K562 (cell line): ENCODE data around the gene PARD3. TPM values are rescaled to one million over a fixed set of nuclear protein-coding genes. Genes with fewer than 3 reads are reported as not detected.

Experiments used
- ATAC-seq: fragments of 200-7000 bp; cut with Tn5 transposase; 3 replicates; pipeline ENCODE4 v1.9.1; 2020; ENCODE audit warnings: moderate library complexity
- BruUV-seq: library from RNA; stranded (reverse); fragments of 400-500 nt; replicated peaks from 2 replicates; lab custom pipeline; 2021; lab: Mats Ljungman, UMichigan
- CTCF ChIA-PET: fragments of 300-600 bp; formaldehyde crosslinking; extraction: SDS; loops from one replicate; lab custom pipeline; 2021; ENCODE audit warnings: low intra/inter-chr PET ratio; lab: Yijun Ruan, JAX
- POLR2A ChIA-PET: fragments of 300-600, 350-650 bp; sonication (Branson Sonifier 250); formaldehyde crosslinking; extraction: SDS; loops from one replicate; lab custom pipeline; 2021; ENCODE audit warnings: antibody characterized with exemption, inconsistent platforms; lab: Yijun Ruan, JAX
- DNase-seq, 4 experiments: peaks; one replicate each; pipeline versions ENCODE4 v3.0.0 to v3.0.0-alpha.2; 2011 to 2018; ENCODE audit warnings: low spot score in 3 of 4, mixed read lengths in 3 of 4; ENCODE audit errors: extremely low read depth in 1 of 4
- FAIRE-seq: peaks from 2 replicates; lab custom pipeline; 2011; peaks lifted over from hg19 to GRCh38; lab: Jason Lieb, UNC
- H2AFZ ChIP-seq: 2 replicates; pipeline ENCODE4 v1.6.0; 2011; ENCODE audit warnings: low read depth, low read length, control low read depth, inconsistent platforms
- H3K27ac ChIP-seq: fragments of 200-600 bp; 3 replicates; pipeline ENCODE4 v1.8.0; 2011; ENCODE audit warnings: low read depth, mild to moderate bottlenecking, control low read depth, inconsistent platforms, low read length, moderate library complexity, mixed read lengths; ENCODE audit errors: extremely low read depth
- H3K27me3 ChIP-seq, 2 experiments: fragments of 300-600 bp in 1 of 2; 2 replicates in 1 of 2; 3 replicates in 1 of 2; pipeline versions ENCODE4 v1.6.0 to v1.8.0; 2011; ENCODE audit warnings: inconsistent platforms in 2 of 2, low read length in 2 of 2, mild to moderate bottlenecking in 1 of 2, mixed read lengths in 1 of 2, moderate library complexity in 1 of 2; ENCODE audit not compliant: control insufficient read depth in 2 of 2, insufficient read depth in 2 of 2
- H3K36me3 ChIP-seq: fragments of 300-600 bp; 3 replicates; pipeline ENCODE4 v1.8.0; 2011; ENCODE audit warnings: mild to moderate bottlenecking, low read length, inconsistent platforms; ENCODE audit not compliant: control insufficient read depth, insufficient read depth
- H3K4me1 ChIP-seq, 2 experiments: fragments of 200-600 bp in 1 of 2; replicated peaks in 1 of 2; 2 replicates in 1 of 2; 3 replicates in 1 of 2; pipeline versions ENCODE4 v1.5.1 to v1.8.0; 2011; ENCODE audit warnings: inconsistent platforms in 2 of 2, low read length in 2 of 2, mild to moderate bottlenecking in 1 of 2, mixed read lengths in 1 of 2, moderate library complexity in 1 of 2; ENCODE audit not compliant: control insufficient read depth in 2 of 2, insufficient read depth in 2 of 2
- H3K4me2 ChIP-seq: 2 replicates; pipeline ENCODE4 v1.6.1; 2011; ENCODE audit warnings: low read length, control low read depth, inconsistent platforms, mixed read lengths; ENCODE audit not compliant: insufficient read depth
- H3K4me3 ChIP-seq: fragments of 200-600 bp; sonication (generic), shearing (Covaris generic); 2 replicates; pipeline ENCODE4 v1.5.1; 2016; ENCODE audit warnings: control low read depth, inconsistent platforms
- H3K79me2 ChIP-seq: fragments of 200-600 bp; 3 replicates; pipeline ENCODE4 v1.8.0; 2011; ENCODE audit warnings: low read length, inconsistent platforms; ENCODE audit not compliant: control insufficient read depth, insufficient read depth
- H3K9ac ChIP-seq, 2 experiments: 2 replicates each; pipeline versions ENCODE4 v1.6.0 to v1.6.1; 2011; ENCODE audit warnings: low read depth in 2 of 2, low read length in 2 of 2, control low read depth in 1 of 2, inconsistent platforms in 1 of 2, mild to moderate bottlenecking in 1 of 2, mixed read lengths in 1 of 2; ENCODE audit not compliant: insufficient read depth in 1 of 2
- H3K9me1 ChIP-seq: one replicate; pipeline ENCODE4 v1.6.0; 2011; ENCODE audit warnings: inconsistent platforms, mild to moderate bottlenecking, low read length, moderate library complexity; ENCODE audit not compliant: control insufficient read depth, insufficient read depth
- H3K9me3 ChIP-seq: replicated peaks from 2 replicates; pipeline ENCODE4 v1.5.1; 2011; ENCODE audit warnings: low read depth, low read length, inconsistent platforms; ENCODE audit not compliant: control insufficient read depth, insufficient read depth
- H4K20me1 ChIP-seq: replicated peaks from 2 replicates; pipeline ENCODE4 v1.6.1; 2011; ENCODE audit warnings: low read length, inconsistent platforms, mixed read lengths; ENCODE audit not compliant: control insufficient read depth, insufficient read depth
- FOXP4 ChIP-seq: sonication (generic); formaldehyde crosslinking; IDR thresholded peaks from 2 replicates; pipeline ENCODE4 v1.8.0; 2022; ENCODE audit warnings: mild to moderate bottlenecking, missing genetic modification reagents, borderline replicate concordance
- HEY1 ChIP-seq: fragments of 250-450 bp; sonication (Bioruptor Pico); IDR thresholded peaks from 2 replicates; pipeline ENCODE4 v1.5.0; 2020; ENCODE audit warnings: mild to moderate bottlenecking, moderate library complexity, borderline replicate concordance
- NCOA4 ChIP-seq: fragments of 450-650 bp; IDR thresholded peaks from 2 replicates; pipeline ENCODE4 v1.6.1; 2018; ENCODE audit warnings: mild to moderate bottlenecking; ENCODE audit not compliant: partially characterized antibody
- NR1H2 ChIP-seq: sonication (generic); formaldehyde crosslinking; IDR thresholded peaks from 2 replicates; pipeline ENCODE4 v1.4.0; 2020; ENCODE audit warnings: mild to moderate bottlenecking, missing genetic modification reagents
- RBM15 ChIP-seq: fragments of 200-400 bp; formaldehyde crosslinking; IDR thresholded peaks from 2 replicates; pipeline ENCODE4 v1.6.1; 2018; ENCODE audit warnings: mild to moderate bottlenecking, low read length, moderate library complexity; ENCODE audit not compliant: insufficient read depth
- RNF219 ChIP-seq: fragments of 250-450 bp; sonication (Bioruptor Pico); IDR thresholded peaks from 2 replicates; pipeline ENCODE4 v1.5.0; 2022; ENCODE audit warnings: mild to moderate bottlenecking
- ZNF165 ChIP-seq: fragments of 250-450 bp; sonication (Bioruptor Pico); IDR thresholded peaks from 2 replicates; pipeline ENCODE4 v1.4.0; 2020; ENCODE audit warnings: borderline replicate concordance
- ZNF253 ChIP-seq: fragments of 250-450 bp; sonication (Bioruptor Pico); conservative IDR thresholded peaks from 2 replicates; pipeline ENCODE4 v1.6.1; 2021; ENCODE audit warnings: mild to moderate bottlenecking
- ZNF766 ChIP-seq: fragments of 200-800 bp; sonication (Bioruptor generic); conservative IDR thresholded peaks from 2 replicates; pipeline ENCODE4 v1.6.1; 2016; ENCODE audit warnings: missing genetic modification characterization, missing compliant biosample characterization
- WGBS: fragments of 100-300 bp; shearing (Covaris generic); methylation state at CpG from one replicate; pipeline ENCODE4 v1.1.6; 2016; ENCODE audit warnings: low coverage, mixed read lengths; ENCODE audit not compliant: insufficient coverage; ENCODE audit errors: missing lambda C conversion rate; 5-methylcytosine and 5-hydroxymethylcytosine counted together
- in situ Hi-C: fragments of 300-500 bp; cut with MboI; formaldehyde crosslinking; loops from 4 replicates; pipeline ENCODE4 v1.15.0; 2018; ENCODE audit warnings: inconsistent platforms, mixed read lengths
- intact Hi-C: fragments of 100-400 bp; cut with micrococcal nuclease; formaldehyde crosslinking; loops from 2 replicates; pipeline ENCODE4 v1.14.2; 2022
- polyA plus RNA-seq, 8 experiments: library from polyadenylated mRNA; depleted of rRNA in 4 of 8; stranded (reverse) in 5 of 8; unstranded in 3 of 8; fragments of >200 nt; fragmentation: Nextera tagmentation in 2 of 8; fragmentation: Illumina TruSeq in 1 of 8; extraction: Ambion mirVana in 2 of 8; extraction: Trizol in 1 of 8; gene quantifications; 2 replicates each; pipeline versions ENCODE4 v1.2.1 to v1.2.3, GENCODE V29; 2011 to 2014; ENCODE audit warnings: inconsistent platforms in 1 of 8, missing spikeins in 1 of 8
- total RNA-seq, 7 experiments: library from RNA; depleted of rRNA in 6 of 7; stranded (reverse); fragments of >200 nt in 6 of 7; fragmentation: Illumina TruSeq in 2 of 7; extraction: Trizol in 2 of 7; gene quantifications; 2 replicates each; pipeline versions ENCODE4 v1.2.1 to v1.2.3, GENCODE V29; 2011 to 2021; ENCODE audit warnings: low replicate concordance in 1 of 7
- TF ChIP-seq, protein P1 (sequence below), 2 experiments: fragments of 450-650 bp; IDR thresholded peaks; 2 replicates each; pipeline ENCODE4 v1.6.1; 2016

PARD3 gene
- total and polyA plus RNA-seq, 9 of the 15 experiments (the other 6 are each of a cell fraction or from before 2014, with no cell fraction given): 2.7 to 11.7 (median 7.7) TPM

- H2AFZ ChIP-seq: no peak overlapping the region
- no peaks in the 10 kb centered on the region for H3K9me1 ChIP-seq
- FAIRE-seq: no peak
- no peaks in the 10 kb centered on the region for H3K9me3 ChIP-seq
- 7% methylated on average over 4 of the region's 4 CpGs for WGBS
- H3K4me3 ChIP-seq: no peak overlapping the region
- intact Hi-C loops: no loop called here
- in situ Hi-C loops: no loop called here
- no peak overlapping the region for H3K27ac ChIP-seq
- ATAC-seq: no peak
- H3K4me1 ChIP-seq: no peaks in the 10 kb centered on the region
- POLR2A ChIA-PET: interaction anchor here (0.8 kb wide), 1 partner anchor 9 kb away, joined by 3 read pairs; no protein-coding TSS in a partner anchor
- CTCF ChIA-PET: no interaction called here
- no peaks in the 10 kb centered on the region for H3K36me3 ChIP-seq
- no peaks in the 10 kb centered on the region for H4K20me1 ChIP-seq
- no peak for DNase-seq
- no peaks in the 10 kb centered on the region for H3K27me3 ChIP-seq
- no peak overlapping the region for H3K9ac ChIP-seq
- no peak overlapping the region for H3K4me2 ChIP-seq
- TF ChIP-seq HEY1 (CRISPR knock-in tag): no peak
- TF ChIP-seq, protein P1, sequence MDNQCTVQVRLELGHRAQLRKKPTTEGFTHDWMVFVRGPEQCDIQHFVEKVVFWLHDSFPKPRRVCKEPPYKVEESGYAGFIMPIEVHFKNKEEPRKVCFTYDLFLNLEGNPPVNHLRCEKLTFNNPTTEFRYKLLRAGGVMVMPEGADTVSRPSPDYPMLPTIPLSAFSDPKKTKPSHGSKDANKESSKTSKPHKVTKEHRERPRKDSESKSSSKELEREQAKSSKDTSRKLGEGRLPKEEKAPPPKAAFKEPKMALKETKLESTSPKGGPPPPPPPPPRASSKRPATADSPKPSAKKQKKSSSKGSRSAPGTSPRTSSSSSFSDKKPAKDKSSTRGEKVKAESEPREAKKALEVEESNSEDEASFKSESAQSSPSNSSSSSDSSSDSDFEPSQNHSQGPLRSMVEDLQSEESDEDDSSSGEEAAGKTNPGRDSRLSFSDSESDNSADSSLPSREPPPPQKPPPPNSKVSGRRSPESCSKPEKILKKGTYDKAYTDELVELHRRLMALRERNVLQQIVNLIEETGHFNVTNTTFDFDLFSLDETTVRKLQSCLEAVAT (IDR thresholded peaks at IDR 0.05): no peak
- TF ChIP-seq ZNF165 (CRISPR knock-in tag): no peak
- TF ChIP-seq NR1H2 (CRISPR knock-in tag): no peak
- TF ChIP-seq ZNF766 (CRISPR knock-in tag): no peak
- TF ChIP-seq FOXP4 (CRISPR knock-in tag): no peak
- no peak for TF ChIP-seq RNF219 (CRISPR knock-in tag)
- TF ChIP-seq ZNF253 (CRISPR knock-in tag): no peak
- TF ChIP-seq NCOA4: no peak
- no peak for TF ChIP-seq RBM15
- no peaks in the 10 kb centered on the region for H3K79me2 ChIP-seq
- no TSS peak for BruUV-seq
These were observed 208.2 kb downstream of the PARD3 start for GRCh38 chr10:34606890-34607289.
